Sigmoid colon (tissue), 7 donors: ENCODE data around the gene ARHGAP28. TPM values are rescaled to one million over a fixed set of nuclear protein-coding genes. Genes with fewer than 3 reads are reported as not detected.
A peak's percentile ranks its signal among the peaks of the same experiment; 100 is the strongest.

ENCODE experiments used
- DNase-seq: peaks from one replicate; pipeline ENCODE4 v3.0.0-alpha.2; 2019
- H3K27ac ChIP-seq, 4 donors: fragments of 200-600 bp; sonication (generic); one replicate each; pipeline ENCODE4 v1.5.1; 2016 to 2019; ENCODE audit warnings: mild to moderate bottlenecking in 1 of 4
- H3K27me3 ChIP-seq, 3 donors: fragments of 200-600 bp; sonication (generic); one replicate each; pipeline ENCODE4 v1.5.1; 2019; ENCODE audit warnings: mild to moderate bottlenecking in 1 of 3
- H3K36me3 ChIP-seq, 4 donors: fragments of 200-600 bp; sonication (generic); one replicate each; pipeline ENCODE4 v1.5.1; 2016 to 2019
- H3K4me1 ChIP-seq, 4 donors: fragments of 200-600 bp; sonication (generic); one replicate each; pipeline ENCODE4 v1.5.1; 2017 to 2019
- H3K4me3 ChIP-seq, 4 donors: fragments of 200-600 bp; sonication (generic); one replicate each; pipeline ENCODE4 v1.5.1; 2017 to 2019; ENCODE audit warnings: mild to moderate bottlenecking in 2 of 4, moderate library complexity in 1 of 4
- H3K9me3 ChIP-seq, 4 donors: fragments of 200-600 bp in 3 of 4; sonication (generic) in 3 of 4; one replicate each; pipeline versions ENCODE4 v1.5.1 to v1.6.1; 2013 to 2019
- CTCF ChIP-seq, 4 experiments: fragments of 450-650 bp in 3 of 4; fragments of 200-600 bp in 1 of 4; IDR thresholded peaks; one replicate each; pipeline ENCODE4 v1.5.1; 2016 to 2019; ENCODE audit warnings: antibody characterized with exemption in 4 of 4, mild to moderate bottlenecking in 3 of 4, moderate library complexity in 2 of 4
- EP300 ChIP-seq, 4 donors: sonication (generic); formaldehyde crosslinking; IDR thresholded peaks; one replicate each; pipeline ENCODE4 v1.6.1; 2017; ENCODE audit warnings: antibody characterized with exemption in 4 of 4
- POLR2A ChIP-seq, 2 donors: fragments of 450-650 bp; IDR thresholded peaks; one replicate each; pipeline ENCODE4 v1.6.1; 2016; ENCODE audit warnings: antibody characterized with exemption in 2 of 2, mild to moderate bottlenecking in 2 of 2, moderate library complexity in 2 of 2
- POLR2AphosphoS5 ChIP-seq, 4 donors: sonication (generic); formaldehyde crosslinking; IDR thresholded peaks; one replicate each; pipeline ENCODE4 v1.6.1; 2017; ENCODE audit warnings: antibody characterized with exemption in 4 of 4
- WGBS, 2 donors: extraction: QIAGEN DNeasy Blood & Tissue Kit; methylation state at CpG; one replicate each; pipeline ENCODE4 v1.1.7; 2013; 5-methylcytosine and 5-hydroxymethylcytosine counted together
- intact Hi-C: fragments of 100-400 bp; cut with DNase I; formaldehyde crosslinking; loops from one replicate; pipeline ENCODE4 v1.15.1; 2023
- polyA plus RNA-seq, 3 donors: library from polyadenylated mRNA; stranded (reverse); fragments of 200-250 nt; gene quantifications; one replicate each; pipeline ENCODE4 v1.2.3, GENCODE V29; 2013
- total RNA-seq, 4 donors: library from RNA; depleted of rRNA; stranded (reverse); fragments of >200 nt; gene quantifications; one replicate each; pipeline ENCODE4 v1.1.0, GENCODE V29; 2016
- donor health status: healthy with polysubstance abuse.
- donor health status: Bipolar disorder and iron deficiency.
- donor health status: healthy.

The ARHGAP28 gene
- total and polyA plus RNA-seq, 7 donors = 0.23 to 13.2 (median 4.3) TPM

- Histone ChIP-seq H3K4me3 (peak overlapping the region; percentile 47 to 78 (median 60)), H3K9me3 (no peaks in the 10 kb centered on the region), H3K27ac (peak overlapping the region in 3 of 4 donors; percentile 80 to 88 (median 84)), H3K36me3 (no peaks in the 10 kb centered on the region), H3K4me1 (peaks cover 0 to 9% (median 4%) of the 10 kb centered on the region in 4 donors), H3K27me3 (no peaks in the 10 kb centered on the region)
- TF ChIP-seq POLR2A (IDR thresholded peaks at IDR 0.05) (no peak), CTCF (IDR thresholded peaks at IDR 0.05) (no peak), POLR2AphosphoS5 (IDR thresholded peaks at IDR 0.05) (no peak), EP300 (IDR thresholded peaks at IDR 0.05) (no peak)
- no peak for DNase-seq
- WGBS, 2 donors = 30 to 50% methylated on average over 4 of the region's 4 CpGs
- intact Hi-C loops = no loop called here
Observed at GRCh38 chr18:6730416-6731221, 1.1 kb downstream of the ARHGAP28 start.

- intact Hi-C loops = no loop called here
- no peaks in the 10 kb centered on the region for H3K9me3 ChIP-seq
- 44 to 60% methylated on average over 6 of the region's 6 CpGs for WGBS, 2 donors
- H3K4me1 ChIP-seq = peaks cover 0 to 9% (median 4%) of the 10 kb centered on the region in 4 donors
- DNase-seq = no peak
- peak overlapping the region in 3 of 4 donors; percentile 80 to 88 (median 84) for H3K27ac ChIP-seq
- H3K27me3 ChIP-seq = no peaks in the 10 kb centered on the region
- no peak overlapping the region for H3K4me3 ChIP-seq
- H3K36me3 ChIP-seq = no peaks in the 10 kb centered on the region
- no peak for TF ChIP-seq POLR2A (IDR thresholded peaks at IDR 0.05)
- no peak for TF ChIP-seq POLR2AphosphoS5 (IDR thresholded peaks at IDR 0.05)
- TF ChIP-seq EP300 (IDR thresholded peaks at IDR 0.05) = no peak
- TF ChIP-seq CTCF (IDR thresholded peaks at IDR 0.05) = no peak
Observed at GRCh38 chr18:6731222-6731596, 1.7 kb downstream of the ARHGAP28 start.

- H3K9me3 ChIP-seq = no peaks in the 10 kb centered on the region
- 67 to 83% methylated on average over 2 of the region's 2 CpGs for WGBS, 2 donors
- DNase-seq = no peak
- no peaks in the 10 kb centered on the region for H3K36me3 ChIP-seq
- H3K4me3 ChIP-seq = no peak overlapping the region
- H3K27me3 ChIP-seq = no peaks in the 10 kb centered on the region
- peaks cover 0 to 9% (median 4%) of the 10 kb centered on the region in 4 donors for H3K4me1 ChIP-seq
- TF ChIP-seq POLR2A (IDR thresholded peaks at IDR 0.05) = no peak
- no peak for TF ChIP-seq CTCF (IDR thresholded peaks at IDR 0.05)
- TF ChIP-seq POLR2AphosphoS5 (IDR thresholded peaks at IDR 0.05) = no peak
- no peak for TF ChIP-seq EP300 (IDR thresholded peaks at IDR 0.05)
- peak overlapping the region in 3 of 4 donors; percentile 13 to 88 (median 80) for H3K27ac ChIP-seq
- intact Hi-C loops = loop anchor here (2.0 kb wide), 1 partner anchor 42 kb away; no protein-coding TSS in a partner anchor
Observed at GRCh38 chr18:6732952-6733351, 3.4 kb downstream of the ARHGAP28 start.

- no peak for TF ChIP-seq EP300 (IDR thresholded peaks at IDR 0.05)
- no peak for TF ChIP-seq POLR2A (IDR thresholded peaks at IDR 0.05)
- no peak for TF ChIP-seq POLR2AphosphoS5 (IDR thresholded peaks at IDR 0.05)
- no peak for TF ChIP-seq CTCF (IDR thresholded peaks at IDR 0.05)
- no peaks in the 10 kb centered on the region for H3K27me3 ChIP-seq
- WGBS, 2 donors = 77 to 82% methylated on average over 1 of the region's 1 CpG
- intact Hi-C loops = loop anchor here (2.0 kb wide), 1 partner anchor 41 kb away; no protein-coding TSS in a partner anchor
- peaks cover 0 to 9% (median 4%) of the 10 kb centered on the region in 4 donors for H3K4me1 ChIP-seq
- peak overlapping the region in 3 of 4 donors; percentile 11 to 43 (median 13) for H3K27ac ChIP-seq
- no peaks in the 10 kb centered on the region for H3K36me3 ChIP-seq
- H3K4me3 ChIP-seq = no peak overlapping the region
- no peaks in the 10 kb centered on the region for H3K9me3 ChIP-seq
- no peak for DNase-seq
Observed at GRCh38 chr18:6733758-6734157, 4.2 kb downstream of the ARHGAP28 start.
